Keratinocyte (primary cell): ENCODE data around the gene PDCL2. TPM values are rescaled to one million over a fixed set of nuclear protein-coding genes. Genes with fewer than 3 reads are reported as not detected.

Experiments
- DNase-seq: peaks from one replicate; pipeline ENCODE4 v3.0.0-alpha.2; 2011; ENCODE audit warnings: low read depth, missing footprints, low spot score
- FAIRE-seq: peaks from 2 replicates; lab custom pipeline; 2011; peaks lifted over from hg19 to GRCh38; lab: Jason Lieb, UNC
- H2AFZ ChIP-seq: 2 replicates; pipeline ENCODE4 v1.6.0; 2012; ENCODE audit warnings: low read length, control low read depth, inconsistent platforms; ENCODE audit not compliant: control insufficient read depth
- H3K27ac ChIP-seq: 2 replicates; pipeline ENCODE4 v1.5.1; 2011; ENCODE audit warnings: low read length; ENCODE audit not compliant: control insufficient read depth, insufficient read depth
- H3K27me3 ChIP-seq: 3 replicates; pipeline ENCODE4 v1.6.0; 2011; ENCODE audit warnings: low read length; ENCODE audit not compliant: control insufficient read depth, insufficient read depth; ENCODE audit errors: extremely low read depth
- H3K36me3 ChIP-seq, 2 experiments: 2 replicates in 1 of 2; 3 replicates in 1 of 2; pipeline ENCODE4 v1.5.1; 2011; ENCODE audit warnings: low read length in 2 of 2, mild to moderate bottlenecking in 1 of 2; ENCODE audit not compliant: control insufficient read depth in 2 of 2, insufficient read depth in 2 of 2; ENCODE audit errors: extremely low read depth in 1 of 2
- H3K4me1 ChIP-seq: 3 replicates; pipeline ENCODE4 v1.5.1; 2011; ENCODE audit warnings: low read length; ENCODE audit not compliant: control insufficient read depth, insufficient read depth; ENCODE audit errors: extremely low read depth
- H3K4me2 ChIP-seq: 3 replicates; pipeline ENCODE4 v1.6.0; 2011; ENCODE audit warnings: low read depth, low read length; ENCODE audit not compliant: control insufficient read depth, insufficient read depth; ENCODE audit errors: extremely low read depth
- H3K4me3 ChIP-seq, 3 experiments: fragments of 200-600 bp in 1 of 3; sonication (generic) in 1 of 3; 2 replicates in 2 of 3; 3 replicates in 1 of 3; pipeline ENCODE4 v1.5.1; 2011 to 2016; ENCODE audit warnings: low read length in 3 of 3, mild to moderate bottlenecking in 3 of 3, control low read depth in 2 of 3, inconsistent platforms in 1 of 3, low read depth in 1 of 3, mixed read lengths in 1 of 3, mixed run types in 1 of 3, moderate library complexity in 1 of 3; ENCODE audit not compliant: control insufficient read depth in 2 of 3, insufficient read depth in 2 of 3; ENCODE audit errors: extremely low read depth in 1 of 3
- H3K79me2 ChIP-seq: 2 replicates; pipeline ENCODE4 v1.6.0; 2012; ENCODE audit warnings: low read length; ENCODE audit not compliant: control insufficient read depth, insufficient read depth
- H3K9ac ChIP-seq: 3 replicates; pipeline ENCODE4 v1.6.0; 2011; ENCODE audit warnings: low read length; ENCODE audit not compliant: control insufficient read depth, insufficient read depth; ENCODE audit errors: extremely low read depth
- H3K9me1 ChIP-seq: 3 replicates; pipeline ENCODE4 v1.6.0; 2011; ENCODE audit warnings: low read length; ENCODE audit not compliant: control insufficient read depth, insufficient read depth; ENCODE audit errors: extremely low read depth
- H3K9me3 ChIP-seq: 2 replicates; pipeline ENCODE4 v1.5.1; 2012; ENCODE audit warnings: low read depth, low read length; ENCODE audit not compliant: control insufficient read depth
- H4K20me1 ChIP-seq: 3 replicates; pipeline ENCODE4 v1.6.0; 2011; ENCODE audit warnings: low read length; ENCODE audit not compliant: control insufficient read depth, insufficient read depth; ENCODE audit errors: extremely low read depth
- EZH2 ChIP-seq: IDR thresholded peaks from one replicate; pipeline ENCODE4 v1.6.1; 2012; ENCODE audit warnings: inconsistent platforms, mild to moderate bottlenecking, low read length, moderate library complexity
- dilution Hi-C: fragments of 300-500 bp; cut with MboI; formaldehyde crosslinking; loops from one replicate; pipeline ENCODE4 v1.7.0; 2020; ENCODE audit warnings: low sequenced_read_pairs; ENCODE audit not compliant: extremely low pct_ligation_motif_present
- polyA plus RNA-seq, 5 experiments: library from polyadenylated mRNA; depleted of rRNA in 3 of 5; stranded (reverse) in 3 of 5; stranded (forward) in 1 of 5; unstranded in 1 of 5; fragments of >200 nt; gene quantifications; 1 replicate in 1 of 5; 2 replicates in 3 of 5; 3 replicates in 1 of 5; pipeline versions ENCODE4 v1.2.1 to v1.2.3, GENCODE V29; 2011 to 2012; ENCODE audit warnings: missing spikeins in 2 of 5, low read depth in 1 of 5, low replicate concordance in 1 of 5
- TF ChIP-seq, protein P1 (sequence below), 3 experiments: IDR thresholded peaks in 1 of 3; conservative IDR thresholded peaks in 1 of 3; optimal IDR thresholded peaks in 1 of 3; 2 replicates in 2 of 3; 3 replicates in 1 of 3; pipeline versions ENCODE3 to v1.5.1; 2011; ENCODE audit warnings: low read length in 3 of 3, mild to moderate bottlenecking in 3 of 3, moderate library complexity in 2 of 3, control low read depth in 1 of 3, inconsistent platforms in 1 of 3; ENCODE audit not compliant: insufficient read depth in 2 of 3; ENCODE audit errors: extremely low read depth in 1 of 3

The PDCL2 gene
- polyA plus RNA-seq, 1 donor (not counting 4 experiments of a cell fraction or from before 2014, with no cell fraction given): not detected

DNA sequence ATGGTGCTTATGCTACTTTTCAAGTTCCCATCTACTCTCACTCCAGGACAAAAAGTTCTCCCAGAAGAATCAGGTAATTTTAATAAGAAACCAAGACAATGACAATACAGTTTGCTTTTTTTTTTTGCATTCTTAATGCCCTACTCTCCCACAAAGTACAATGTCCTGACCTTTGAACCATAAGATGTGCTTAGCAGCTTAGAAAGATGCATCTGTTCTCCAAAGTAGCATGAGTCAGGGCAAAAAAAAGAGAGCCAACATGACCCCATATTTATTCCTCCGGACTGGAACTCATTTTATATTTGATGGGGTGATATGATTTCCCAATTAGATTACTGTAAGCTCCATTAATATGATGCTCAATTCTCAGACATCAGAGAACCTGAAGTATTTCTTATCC, 16.5 kb upstream of the PDCL2 start:
- Histone ChIP-seq H3K9me1 (no peaks in the 10 kb centered on the region), H3K9me3 (no peaks in the 10 kb centered on the region), H3K36me3 (no peaks in the 10 kb centered on the region), H3K79me2 (no peaks in the 10 kb centered on the region), H3K4me3 (peak overlapping the region in 1 of 3 experiments; percentile 1), H3K4me2 (peak overlapping the region; percentile 82), H2AFZ (no peak overlapping the region), H3K27me3 (no peaks in the 10 kb centered on the region), H3K27ac (peak overlapping the region; percentile 94), H3K4me1 (peaks cover 40% of the 10 kb centered on the region), H3K9ac (peak overlapping the region; percentile 29), H4K20me1 (no peaks in the 10 kb centered on the region)
- DNase-seq (no peak), FAIRE-seq (no peak)
- no peak for TF ChIP-seq EZH2
- TF ChIP-seq, protein P1, sequence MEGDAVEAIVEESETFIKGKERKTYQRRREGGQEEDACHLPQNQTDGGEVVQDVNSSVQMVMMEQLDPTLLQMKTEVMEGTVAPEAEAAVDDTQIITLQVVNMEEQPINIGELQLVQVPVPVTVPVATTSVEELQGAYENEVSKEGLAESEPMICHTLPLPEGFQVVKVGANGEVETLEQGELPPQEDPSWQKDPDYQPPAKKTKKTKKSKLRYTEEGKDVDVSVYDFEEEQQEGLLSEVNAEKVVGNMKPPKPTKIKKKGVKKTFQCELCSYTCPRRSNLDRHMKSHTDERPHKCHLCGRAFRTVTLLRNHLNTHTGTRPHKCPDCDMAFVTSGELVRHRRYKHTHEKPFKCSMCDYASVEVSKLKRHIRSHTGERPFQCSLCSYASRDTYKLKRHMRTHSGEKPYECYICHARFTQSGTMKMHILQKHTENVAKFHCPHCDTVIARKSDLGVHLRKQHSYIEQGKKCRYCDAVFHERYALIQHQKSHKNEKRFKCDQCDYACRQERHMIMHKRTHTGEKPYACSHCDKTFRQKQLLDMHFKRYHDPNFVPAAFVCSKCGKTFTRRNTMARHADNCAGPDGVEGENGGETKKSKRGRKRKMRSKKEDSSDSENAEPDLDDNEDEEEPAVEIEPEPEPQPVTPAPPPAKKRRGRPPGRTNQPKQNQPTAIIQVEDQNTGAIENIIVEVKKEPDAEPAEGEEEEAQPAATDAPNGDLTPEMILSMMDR (optimal IDR thresholded peaks at IDR 0.05 in 1 of 3, IDR thresholded peaks at IDR 0.05 in 1 of 3, conservative IDR thresholded peaks at IDR 0.05 in 1 of 3; ENCODE audit: extremely low read depth in 1 of 3, insufficient read depth in 2 of 3, low read length in 3 of 3): no peak
- dilution Hi-C loops: no loop called here

DNA sequence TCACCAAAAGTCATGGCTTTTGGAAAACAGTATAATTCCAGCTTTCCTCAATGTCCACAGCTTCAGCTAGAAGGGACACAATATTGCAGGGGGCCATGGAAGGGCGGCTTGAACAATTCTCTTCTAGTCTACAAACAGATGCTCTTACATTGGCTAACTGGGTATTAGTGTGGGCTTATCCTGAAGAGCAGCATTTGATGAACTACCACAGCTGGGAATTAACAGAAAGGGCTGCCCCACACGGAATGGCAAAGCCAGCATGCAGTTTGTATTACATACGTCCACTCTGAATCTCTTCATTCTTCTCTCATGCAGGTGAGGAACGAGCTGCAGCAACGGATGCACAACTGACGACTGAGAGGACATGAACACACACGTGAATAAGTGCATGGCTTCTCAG, 13.0 kb upstream of the PDCL2 start:
- H4K20me1 ChIP-seq: no peaks in the 10 kb centered on the region
- H3K27me3 ChIP-seq: no peaks in the 10 kb centered on the region
- H3K4me1 ChIP-seq: peaks cover 12% of the 10 kb centered on the region
- DNase-seq: no peak
- dilution Hi-C loops: no loop called here
- H3K4me3 ChIP-seq: no peak overlapping the region
- no peaks in the 10 kb centered on the region for H3K9me3 ChIP-seq
- H3K4me2 ChIP-seq: no peak overlapping the region
- no peak overlapping the region for H3K9ac ChIP-seq
- H2AFZ ChIP-seq: no peak overlapping the region
- H3K36me3 ChIP-seq: no peaks in the 10 kb centered on the region
- H3K79me2 ChIP-seq: no peaks in the 10 kb centered on the region
- FAIRE-seq: no peak
- no peak overlapping the region for H3K27ac ChIP-seq
- TF ChIP-seq, protein P1 (optimal IDR thresholded peaks at IDR 0.05 in 1 of 3, IDR thresholded peaks at IDR 0.05 in 1 of 3, conservative IDR thresholded peaks at IDR 0.05 in 1 of 3; ENCODE audit: extremely low read depth in 1 of 3, insufficient read depth in 2 of 3, low read length in 3 of 3): no peak
- no peak for TF ChIP-seq EZH2
- H3K9me1 ChIP-seq: no peaks in the 10 kb centered on the region
